K562 (cell line): ENCODE data around the gene SLCO2B1. TPM values are rescaled to one million over a fixed set of nuclear protein-coding genes. Genes with fewer than 3 reads are reported as not detected.

Source experiments
- HEY1 ChIP-seq: fragments of 250-450 bp; sonication (Bioruptor Pico); IDR thresholded peaks from 2 replicates; pipeline ENCODE4 v1.5.0; 2020; ENCODE audit warnings: mild to moderate bottlenecking, moderate library complexity, borderline replicate concordance
- MAZ ChIP-seq, 2 experiments: fragments of 450-650 bp in 1 of 2; sonication (generic) in 1 of 2; formaldehyde crosslinking; IDR thresholded peaks in 1 of 2; conservative IDR thresholded peaks in 1 of 2; 2 replicates each; pipeline versions ENCODE4 v1.4.0 to v1.5.0; 2020; ENCODE audit warnings: mild to moderate bottlenecking in 1 of 2, missing genetic modification reagents in 1 of 2
- MGA ChIP-seq: fragments of 450-650 bp; IDR thresholded peaks from 2 replicates; pipeline ENCODE4 v1.6.1; 2016; ENCODE audit warnings: mild to moderate bottlenecking, moderate library complexity
- MNT ChIP-seq, 2 experiments: fragments of 450-650 bp; conservative IDR thresholded peaks; 2 replicates each; pipeline ENCODE4 v1.6.1; 2017; ENCODE audit warnings: mild to moderate bottlenecking in 2 of 2, moderate library complexity in 2 of 2
- SLC30A9 ChIP-seq: fragments of 250-450 bp; sonication (Bioruptor Pico); IDR thresholded peaks from 2 replicates; pipeline ENCODE4 v1.8.0; 2022; ENCODE audit warnings: mild to moderate bottlenecking, moderate library complexity
- THRAP3 ChIP-seq: fragments of 450-650 bp; IDR thresholded peaks from 2 replicates; pipeline ENCODE4 v1.6.1; 2016; ENCODE audit warnings: mild to moderate bottlenecking, inconsistent platforms, borderline replicate concordance
- UBTF ChIP-seq, 2 experiments: IDR thresholded peaks; 2 replicates each; pipeline ENCODE4 v1.6.1; 2012; ENCODE audit warnings: improper control_type of control experiment in 2 of 2, low read depth in 2 of 2, low read length in 2 of 2, borderline replicate concordance in 1 of 2
- ZBTB49 ChIP-seq: sonication (generic); formaldehyde crosslinking; IDR thresholded peaks from 2 replicates; pipeline ENCODE4 v1.8.0; 2022; ENCODE audit warnings: missing genetic modification reagents, mild to moderate bottlenecking, borderline replicate concordance
- ZNF551 ChIP-seq: fragments of 250-450 bp; sonication (Bioruptor Pico); IDR thresholded peaks from 2 replicates; pipeline ENCODE4 v1.5.0; 2021; ENCODE audit warnings: mild to moderate bottlenecking, moderate library complexity
- polyA plus RNA-seq, 8 experiments: library from polyadenylated mRNA; depleted of rRNA in 4 of 8; stranded (reverse) in 5 of 8; unstranded in 3 of 8; fragments of >200 nt; fragmentation: Nextera tagmentation in 2 of 8; fragmentation: Illumina TruSeq in 1 of 8; extraction: Ambion mirVana in 2 of 8; extraction: Trizol in 1 of 8; gene quantifications; 2 replicates each; pipeline versions ENCODE4 v1.2.1 to v1.2.3, GENCODE V29; 2011 to 2014; ENCODE audit warnings: inconsistent platforms in 1 of 8, missing spikeins in 1 of 8
- total RNA-seq, 7 experiments: library from RNA; depleted of rRNA in 6 of 7; stranded (reverse); fragments of >200 nt in 6 of 7; fragmentation: Illumina TruSeq in 2 of 7; extraction: Trizol in 2 of 7; gene quantifications; 2 replicates each; pipeline versions ENCODE4 v1.2.1 to v1.2.3, GENCODE V29; 2011 to 2021; ENCODE audit warnings: low replicate concordance in 1 of 7

Gene SLCO2B1
- total and polyA plus RNA-seq, 9 of the 15 experiments (the other 6 are each of a cell fraction or from before 2014, with no cell fraction given), result 0.70 to 14.7 (median 7.6) TPM

- no peak for TF ChIP-seq MGA
- TF ChIP-seq HEY1 (CRISPR knock-in tag), result no peak
- no peak for TF ChIP-seq ZNF551
- TF ChIP-seq MNT (conservative IDR thresholded peaks at IDR 0.05), result no peak; a peak in 1 of 4 replicates
- TF ChIP-seq UBTF (IDR thresholded peaks at IDR 0.05; ENCODE audit: borderline replicate concordance in 1 of 2, low read depth in 2 of 2, low read length in 2 of 2), result peak in 1 of 2 experiments; percentile 81; a peak in 1 of 4 replicates
- 0 out of 4 replicates have a peak, but pooled peaks of 1 of the 2 experiments have one; percentile 43 for TF ChIP-seq MAZ (CRISPR knock-in tag; conservative IDR thresholded peaks at IDR 0.05 in 1 of 2, IDR thresholded peaks at IDR 0.05 in 1 of 2)
- no peak for TF ChIP-seq SLC30A9 (CRISPR knock-in tag)
- TF ChIP-seq THRAP3, result no peak
- no peak for TF ChIP-seq ZBTB49 (CRISPR knock-in tag)
Observed at GRCh38 chr11:75208446-75208845, 57.5 kb downstream of the SLCO2B1 start (continued).
